Measurements from ENCODE around the gene CHAF1A.
A peak's percentile ranks its signal among the peaks of the same experiment; 100 is the strongest.

CHAF1A gene

DNA sequence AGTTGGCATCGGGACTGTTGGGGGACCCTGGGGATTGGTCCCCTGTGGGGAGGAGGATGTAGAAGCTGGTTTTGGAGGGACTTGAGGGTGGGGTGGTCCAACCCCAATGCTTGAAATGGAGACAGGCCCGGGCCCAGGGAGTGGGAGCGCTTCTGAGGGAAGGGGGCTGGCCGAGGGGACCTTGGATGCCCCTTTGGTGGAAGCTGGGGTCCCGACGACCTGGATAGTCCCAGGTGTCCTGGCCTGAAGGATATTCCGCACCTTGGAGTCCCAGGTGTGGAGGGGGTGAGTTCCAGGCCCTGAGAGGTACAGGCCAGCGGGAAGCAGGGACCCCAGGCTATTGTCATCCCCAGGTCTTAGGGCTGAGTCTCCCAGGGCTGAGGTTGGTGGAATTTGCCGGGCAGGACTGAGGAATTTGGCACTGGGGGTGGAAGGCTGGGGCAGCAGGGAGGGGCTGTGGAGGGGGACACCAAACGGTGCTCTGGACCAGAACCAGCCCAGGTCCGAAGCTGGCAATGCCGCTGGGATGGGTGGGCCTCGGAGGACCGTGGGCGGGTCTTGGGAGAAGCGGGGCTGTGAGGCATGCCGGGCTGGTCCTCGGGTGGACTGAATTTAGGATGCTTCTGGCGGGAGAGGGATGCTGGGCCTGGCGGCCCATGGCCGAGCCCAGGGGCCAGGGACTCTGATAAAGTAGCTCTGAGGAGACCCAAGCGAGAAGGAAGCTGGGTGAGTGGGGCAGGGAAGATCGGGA is 71.5 kb downstream of the CHAF1A start:
- peaks cover 31% of the 10 kb centered on the region for H3K36me3 ChIP-seq (ENCODE audit: control insufficient read depth, insufficient read depth, low read length)
- H3K4me3 ChIP-seq (ENCODE audit: low read depth, low read length): peak overlapping the region; percentile 60
- no peaks in the 10 kb centered on the region for H3K4me1 ChIP-seq (ENCODE audit: control insufficient read depth, insufficient read depth, low read length)
- no peak overlapping the region for H3K27ac ChIP-seq (ENCODE audit: low read depth, low read length)
- H3K27me3 ChIP-seq (ENCODE audit: control insufficient read depth, insufficient read depth, low read length): no peaks in the 10 kb centered on the region
- no peaks in the 10 kb centered on the region for H3K9me3 ChIP-seq (ENCODE audit: control insufficient read depth, insufficient read depth, low read depth, low read length)
- peak overlapping the region; percentile 56 for H3K9ac ChIP-seq (ENCODE audit: low read length)

DNA sequence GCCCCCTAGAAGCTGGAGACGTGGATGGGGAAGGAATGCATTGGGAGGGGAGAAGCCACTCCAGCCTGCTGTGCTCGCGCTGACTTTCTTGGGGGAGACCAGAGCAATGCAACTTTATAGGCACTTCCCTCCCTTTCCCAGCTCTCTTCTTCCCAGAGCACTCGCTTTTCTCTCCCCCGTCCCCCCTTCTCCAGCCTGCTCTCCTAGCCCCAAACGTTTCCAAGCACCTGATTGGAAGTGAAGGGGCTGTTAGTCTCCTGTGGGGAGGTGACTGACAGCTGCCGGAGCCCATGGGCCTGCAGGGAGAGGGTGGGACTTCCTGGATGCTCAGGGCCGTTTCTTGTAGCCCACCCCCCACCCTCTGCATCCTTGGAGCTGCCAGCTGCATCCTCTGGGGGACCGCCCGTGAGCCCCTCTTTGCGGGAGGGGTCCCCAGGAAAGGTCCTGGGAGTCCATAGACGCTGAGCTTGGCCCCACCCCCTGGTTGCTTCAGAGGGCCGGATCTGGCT is 72.1 kb downstream of the CHAF1A start:
- no peaks in the 10 kb centered on the region for H3K27me3 ChIP-seq (ENCODE audit: control insufficient read depth, insufficient read depth, low read length)
- peak overlapping the region; percentile 60 for H3K4me3 ChIP-seq (ENCODE audit: low read depth, low read length)
- no peaks in the 10 kb centered on the region for H3K9me3 ChIP-seq (ENCODE audit: control insufficient read depth, insufficient read depth, low read depth, low read length)
- H3K36me3 ChIP-seq (ENCODE audit: control insufficient read depth, insufficient read depth, low read length): peaks cover 34% of the 10 kb centered on the region
- no peak overlapping the region for H3K27ac ChIP-seq (ENCODE audit: low read depth, low read length)
- peak overlapping the region; percentile 56 for H3K9ac ChIP-seq (ENCODE audit: low read length)
- H3K4me1 ChIP-seq (ENCODE audit: control insufficient read depth, insufficient read depth, low read length): no peaks in the 10 kb centered on the region

DNA sequence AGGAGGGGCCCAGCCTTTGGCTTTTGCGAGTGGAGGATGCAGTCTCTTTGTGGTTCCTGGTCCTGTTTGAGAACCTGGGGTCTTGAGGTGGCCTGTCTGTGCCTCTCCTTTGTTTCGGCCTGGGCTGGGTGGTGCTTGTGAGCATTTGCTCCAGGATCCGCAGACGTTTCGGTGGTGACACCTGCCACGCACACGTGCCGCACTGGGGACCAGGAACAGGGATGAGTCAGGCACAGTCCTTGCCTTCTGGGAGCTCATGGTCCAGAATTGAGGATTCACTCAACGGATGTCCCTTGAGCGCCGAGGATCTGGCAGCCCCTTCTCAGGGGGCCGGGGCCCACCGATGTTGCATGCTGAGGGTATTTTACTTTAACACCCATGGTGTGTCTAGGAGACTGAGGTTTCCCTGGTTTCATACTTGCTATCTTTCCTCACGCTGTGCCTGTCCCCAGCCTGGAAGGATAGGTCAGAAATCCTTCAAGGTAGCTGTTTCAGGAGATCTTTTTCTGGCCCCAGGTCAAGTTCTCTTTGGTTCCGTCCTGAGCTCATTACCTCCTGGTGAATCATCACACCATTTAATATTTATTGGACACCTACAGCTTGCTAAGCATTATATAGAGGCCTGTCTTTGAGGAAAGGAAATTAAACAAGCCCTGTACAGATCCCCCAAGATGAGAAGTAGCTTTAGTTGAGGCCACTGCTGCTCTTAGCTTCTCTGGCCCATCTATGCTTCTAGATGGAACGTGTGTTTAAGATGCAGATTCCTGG is 74.8 kb downstream of the CHAF1A start:
- H3K4me3 ChIP-seq (ENCODE audit: low read depth, low read length): no peak overlapping the region
- no peaks in the 10 kb centered on the region for H3K4me1 ChIP-seq (ENCODE audit: control insufficient read depth, insufficient read depth, low read length)
- no peaks in the 10 kb centered on the region for H3K27me3 ChIP-seq (ENCODE audit: control insufficient read depth, insufficient read depth, low read length)
- H3K9me3 ChIP-seq (ENCODE audit: control insufficient read depth, insufficient read depth, low read depth, low read length): no peaks in the 10 kb centered on the region
- peaks cover 42% of the 10 kb centered on the region for H3K36me3 ChIP-seq (ENCODE audit: control insufficient read depth, insufficient read depth, low read length)
- no peak overlapping the region for H3K27ac ChIP-seq (ENCODE audit: low read depth, low read length)
- no peak overlapping the region for H3K9ac ChIP-seq (ENCODE audit: low read length)

DNA sequence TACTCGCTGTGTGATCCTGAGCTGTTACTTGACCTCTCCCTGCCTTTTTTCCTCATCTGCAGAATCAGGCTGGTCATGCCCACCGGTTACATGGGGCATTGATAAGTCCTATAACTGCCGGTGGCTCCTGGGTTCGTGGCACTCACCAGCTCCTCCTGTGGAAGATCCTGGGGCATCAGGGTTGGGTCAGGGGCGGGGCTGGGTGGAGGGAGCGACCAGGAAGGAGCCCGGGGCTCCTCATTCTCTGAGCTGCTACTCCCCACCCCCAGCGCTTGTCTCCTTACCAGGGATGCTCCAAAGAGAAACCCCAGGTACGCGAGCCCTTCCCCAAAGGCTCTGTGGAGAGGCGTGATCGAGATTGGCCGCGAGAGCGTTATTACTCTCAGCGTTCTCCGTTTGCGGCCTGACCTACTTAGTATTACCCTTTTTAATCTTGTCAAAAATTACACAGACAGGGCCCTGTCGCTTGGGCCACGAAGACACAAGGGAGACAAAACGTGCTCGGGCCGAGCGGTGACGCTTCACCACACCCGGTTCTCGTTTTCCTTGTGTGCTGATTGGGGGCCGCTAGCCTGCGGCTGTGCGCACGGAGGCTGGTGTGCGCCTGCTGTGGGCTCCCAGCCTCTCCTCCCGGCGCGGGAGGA is 80.4 kb downstream of the CHAF1A start:
- Histone ChIP-seq H3K4me3 (ENCODE audit: low read depth, low read length) (no peak overlapping the region), H3K27me3 (ENCODE audit: control insufficient read depth, insufficient read depth, low read length) (no peaks in the 10 kb centered on the region), H3K27ac (ENCODE audit: low read depth, low read length) (no peak overlapping the region), H3K9me3 (ENCODE audit: control insufficient read depth, insufficient read depth, low read depth, low read length) (no peaks in the 10 kb centered on the region), H3K9ac (ENCODE audit: low read length) (no peak overlapping the region), H3K36me3 (ENCODE audit: control insufficient read depth, insufficient read depth, low read length) (peaks cover 47% of the 10 kb centered on the region), H3K4me1 (ENCODE audit: control insufficient read depth, insufficient read depth, low read length) (no peaks in the 10 kb centered on the region)

DNA sequence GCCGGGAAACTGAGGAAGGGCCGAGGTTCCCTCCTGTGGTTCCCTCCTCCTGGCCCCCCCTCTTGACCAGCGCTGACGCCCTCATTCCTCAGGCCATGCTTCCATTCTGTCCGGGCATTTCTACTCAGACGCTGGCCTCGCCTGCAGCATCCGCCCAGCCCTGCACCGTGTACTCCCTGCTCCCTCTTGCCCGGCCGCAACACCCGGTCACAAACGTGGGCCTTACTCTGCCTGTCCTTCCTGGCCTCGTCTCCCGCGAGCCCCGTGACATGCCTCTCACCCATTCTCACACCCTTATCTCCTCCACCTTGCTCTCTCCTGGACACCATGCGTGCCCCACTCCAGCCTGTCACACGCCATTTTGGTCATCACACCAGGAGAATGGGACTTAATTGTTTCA is 80.9 kb downstream of the CHAF1A start:
- H3K4me3 ChIP-seq (ENCODE audit: low read depth, low read length): no peak overlapping the region
- H3K4me1 ChIP-seq (ENCODE audit: control insufficient read depth, insufficient read depth, low read length): no peaks in the 10 kb centered on the region
- no peaks in the 10 kb centered on the region for H3K9me3 ChIP-seq (ENCODE audit: control insufficient read depth, insufficient read depth, low read depth, low read length)
- H3K36me3 ChIP-seq (ENCODE audit: control insufficient read depth, insufficient read depth, low read length): peaks cover 48% of the 10 kb centered on the region
- no peak overlapping the region for H3K27ac ChIP-seq (ENCODE audit: low read depth, low read length)
- no peak overlapping the region for H3K9ac ChIP-seq (ENCODE audit: low read length)
- H3K27me3 ChIP-seq (ENCODE audit: control insufficient read depth, insufficient read depth, low read length): no peaks in the 10 kb centered on the region

DNA sequence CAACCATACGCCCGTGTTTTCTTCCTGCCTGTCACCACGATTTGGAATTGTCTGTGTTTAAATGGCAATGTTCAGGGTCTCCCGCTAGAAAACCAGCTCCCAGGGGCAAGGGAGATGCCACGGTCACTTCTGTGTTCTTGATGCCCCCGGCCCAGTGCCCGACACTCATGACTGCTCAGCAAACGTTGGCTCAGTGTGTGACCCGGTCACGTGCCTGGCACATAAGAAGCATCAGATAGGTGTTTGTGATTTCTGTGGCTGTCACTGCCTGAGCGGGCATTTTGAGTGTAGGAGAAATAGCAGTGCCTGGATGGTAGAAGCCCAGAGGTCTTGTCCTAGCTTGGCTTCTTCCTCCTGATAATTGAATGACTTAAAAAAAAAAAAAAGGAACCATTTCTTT is 85.1 kb downstream of the CHAF1A start:
- no peaks in the 10 kb centered on the region for H3K4me1 ChIP-seq (ENCODE audit: control insufficient read depth, insufficient read depth, low read length)
- H3K9me3 ChIP-seq (ENCODE audit: control insufficient read depth, insufficient read depth, low read depth, low read length): no peaks in the 10 kb centered on the region
- H3K36me3 ChIP-seq (ENCODE audit: control insufficient read depth, insufficient read depth, low read length): peaks cover 70% of the 10 kb centered on the region
- no peak overlapping the region for H3K27ac ChIP-seq (ENCODE audit: low read depth, low read length)
- H3K9ac ChIP-seq (ENCODE audit: low read length): no peak overlapping the region
- no peaks in the 10 kb centered on the region for H3K27me3 ChIP-seq (ENCODE audit: control insufficient read depth, insufficient read depth, low read length)
- no peak overlapping the region for H3K4me3 ChIP-seq (ENCODE audit: low read depth, low read length)

DNA sequence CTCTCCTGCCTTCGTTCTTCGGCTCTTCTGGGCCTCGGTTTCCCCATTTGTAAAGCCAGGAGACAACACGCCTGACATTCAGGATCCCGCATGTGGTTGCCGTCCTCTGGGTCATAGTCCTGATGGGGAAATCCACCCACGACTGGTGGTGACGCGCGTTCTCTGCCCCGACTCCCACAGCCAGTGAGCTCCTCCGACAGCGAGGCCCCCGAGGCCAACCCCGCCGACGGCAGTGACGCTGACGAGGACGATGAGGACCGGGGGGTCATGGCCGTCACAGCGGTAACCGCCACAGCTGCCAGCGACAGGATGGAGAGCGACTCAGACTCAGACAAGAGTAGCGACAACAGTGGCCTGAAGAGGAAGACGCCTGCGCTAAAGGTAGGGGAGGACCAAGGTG is 86.1 kb downstream of the CHAF1A start:
- no peaks in the 10 kb centered on the region for H3K9me3 ChIP-seq (ENCODE audit: control insufficient read depth, insufficient read depth, low read depth, low read length)
- no peak overlapping the region for H3K9ac ChIP-seq (ENCODE audit: low read length)
- no peak overlapping the region for H3K4me3 ChIP-seq (ENCODE audit: low read depth, low read length)
- peaks cover 70% of the 10 kb centered on the region for H3K36me3 ChIP-seq (ENCODE audit: control insufficient read depth, insufficient read depth, low read length)
- no peaks in the 10 kb centered on the region for H3K27me3 ChIP-seq (ENCODE audit: control insufficient read depth, insufficient read depth, low read length)
- H3K4me1 ChIP-seq (ENCODE audit: control insufficient read depth, insufficient read depth, low read length): no peaks in the 10 kb centered on the region
- no peak overlapping the region for H3K27ac ChIP-seq (ENCODE audit: low read depth, low read length)

DNA sequence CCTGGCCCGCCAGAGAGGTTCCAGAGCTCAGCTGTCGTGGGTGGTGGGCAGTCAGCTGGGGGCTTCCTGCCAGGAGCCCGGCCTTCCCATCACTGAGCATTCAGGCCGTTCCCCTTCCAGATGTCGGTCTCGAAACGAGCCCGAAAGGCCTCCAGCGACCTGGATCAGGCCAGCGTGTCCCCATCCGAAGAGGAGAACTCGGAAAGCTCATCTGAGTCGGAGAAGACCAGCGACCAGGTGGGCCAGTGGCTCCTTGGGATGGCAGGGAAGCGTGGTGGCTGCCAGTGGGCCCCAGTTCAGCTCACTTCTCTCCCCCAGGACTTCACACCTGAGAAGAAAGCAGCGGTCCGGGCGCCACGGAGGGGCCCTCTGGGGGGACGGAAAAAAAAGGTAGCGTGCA is 89.0 kb downstream of the CHAF1A start:
- Histone ChIP-seq H3K27ac (ENCODE audit: low read depth, low read length) (no peak overlapping the region), H3K9ac (ENCODE audit: low read length) (no peak overlapping the region), H3K4me3 (ENCODE audit: low read depth, low read length) (no peak overlapping the region), H3K36me3 (ENCODE audit: control insufficient read depth, insufficient read depth, low read length) (peaks cover 88% of the 10 kb centered on the region), H3K4me1 (ENCODE audit: control insufficient read depth, insufficient read depth, low read length) (no peaks in the 10 kb centered on the region), H3K9me3 (ENCODE audit: control insufficient read depth, insufficient read depth, low read depth, low read length) (no peaks in the 10 kb centered on the region), H3K27me3 (ENCODE audit: control insufficient read depth, insufficient read depth, low read length) (no peaks in the 10 kb centered on the region)

DNA sequence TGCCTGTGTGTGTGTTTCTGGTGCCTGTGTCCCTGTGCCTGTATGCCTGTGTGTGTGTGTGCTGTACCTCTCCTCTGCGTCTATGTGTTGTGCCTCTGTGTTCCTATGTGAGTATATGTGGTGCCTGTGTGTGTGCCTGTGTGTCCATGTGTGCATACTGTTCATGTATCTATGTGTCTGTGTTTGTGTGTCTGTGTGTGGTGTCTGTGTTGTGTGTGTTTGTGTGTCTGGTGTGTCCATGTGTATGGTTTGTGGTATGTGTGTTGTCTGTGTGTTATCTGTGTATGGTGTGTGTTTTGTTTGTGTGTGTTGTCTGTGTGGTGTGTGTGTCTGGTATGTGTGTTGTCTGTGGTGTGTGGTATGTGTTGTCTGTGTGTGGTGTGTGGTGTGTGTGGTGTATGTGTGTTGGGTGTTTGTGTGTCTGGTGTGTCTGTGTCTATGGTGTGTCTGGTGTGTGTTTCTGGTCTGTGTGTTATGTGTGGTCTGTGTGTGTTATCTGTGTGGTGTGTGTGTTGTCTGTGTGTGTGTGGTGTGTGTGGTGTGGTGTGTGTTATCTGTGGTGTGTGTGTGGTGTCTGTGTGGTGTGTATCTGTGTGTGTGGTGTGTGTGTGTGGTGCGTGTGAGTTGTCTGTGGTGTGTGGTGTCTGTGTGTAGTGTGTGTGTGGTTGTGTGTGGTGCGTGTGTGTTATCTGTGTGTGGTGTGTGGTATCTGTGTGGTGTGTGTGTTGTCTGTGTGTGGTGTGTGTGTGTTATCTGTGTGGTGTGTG is 90.1 kb downstream of the CHAF1A start:
- Histone ChIP-seq H3K9me3 (ENCODE audit: control insufficient read depth, insufficient read depth, low read depth, low read length) (no peaks in the 10 kb centered on the region), H3K4me1 (ENCODE audit: control insufficient read depth, insufficient read depth, low read length) (no peaks in the 10 kb centered on the region), H3K9ac (ENCODE audit: low read length) (no peak overlapping the region), H3K4me3 (ENCODE audit: low read depth, low read length) (no peak overlapping the region), H3K36me3 (ENCODE audit: control insufficient read depth, insufficient read depth, low read length) (peaks cover 89% of the 10 kb centered on the region), H3K27ac (ENCODE audit: low read depth, low read length) (no peak overlapping the region), H3K27me3 (ENCODE audit: control insufficient read depth, insufficient read depth, low read length) (no peaks in the 10 kb centered on the region)
